GM19328 (cell line): ENCODE measurements around the gene PHYHD1.
"Not testable (repeated sequence)": the region's sequence is repeated elsewhere in the genome, so short reads cannot be mapped to it uniquely, and the experiment has no call there.

Experiments used
- ATAC-seq: cut with Tn5 transposase; IDR thresholded peaks from one replicate; pipeline ENCODE4 v1.9.1; 2021; ENCODE audit warnings: mild to moderate bottlenecking, moderate library complexity; ENCODE audit not compliant: unreplicated experiment

Gene PHYHD1

DNA sequence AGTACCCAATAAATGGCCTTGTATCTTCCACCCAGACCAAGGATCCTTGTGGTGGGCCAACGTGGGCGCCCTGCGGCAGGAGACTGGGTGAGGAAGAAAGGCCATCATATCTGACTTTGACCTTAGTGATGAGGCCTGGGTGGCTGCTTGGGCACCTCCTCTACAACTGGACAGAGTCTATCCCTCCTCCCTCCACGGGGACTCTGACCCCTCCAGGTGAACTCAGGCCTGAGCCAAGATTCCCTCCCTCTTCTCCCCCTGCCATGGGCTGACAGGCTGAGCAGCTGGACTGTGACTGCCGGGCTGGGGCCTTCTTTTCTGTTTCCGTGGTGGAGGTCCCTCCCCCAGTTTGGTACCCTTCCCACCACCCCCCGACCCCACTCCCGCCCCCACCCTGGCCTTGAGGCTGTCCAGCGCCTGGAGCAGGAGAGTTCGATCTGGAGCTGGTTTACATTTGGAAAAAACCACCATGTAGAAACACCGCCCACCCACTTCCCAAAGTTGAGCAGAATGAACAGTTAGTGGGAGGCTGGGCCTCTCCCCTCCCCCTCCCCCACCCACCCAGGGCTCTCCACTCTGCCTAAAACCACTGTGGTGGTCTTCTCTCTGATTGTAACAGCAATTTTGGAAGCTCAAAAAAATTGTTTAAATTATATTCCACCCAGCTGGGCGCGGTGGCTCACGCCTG lies 1.2 kb upstream of the PHYHD1 start:
- ATAC-seq: no peak

DNA sequence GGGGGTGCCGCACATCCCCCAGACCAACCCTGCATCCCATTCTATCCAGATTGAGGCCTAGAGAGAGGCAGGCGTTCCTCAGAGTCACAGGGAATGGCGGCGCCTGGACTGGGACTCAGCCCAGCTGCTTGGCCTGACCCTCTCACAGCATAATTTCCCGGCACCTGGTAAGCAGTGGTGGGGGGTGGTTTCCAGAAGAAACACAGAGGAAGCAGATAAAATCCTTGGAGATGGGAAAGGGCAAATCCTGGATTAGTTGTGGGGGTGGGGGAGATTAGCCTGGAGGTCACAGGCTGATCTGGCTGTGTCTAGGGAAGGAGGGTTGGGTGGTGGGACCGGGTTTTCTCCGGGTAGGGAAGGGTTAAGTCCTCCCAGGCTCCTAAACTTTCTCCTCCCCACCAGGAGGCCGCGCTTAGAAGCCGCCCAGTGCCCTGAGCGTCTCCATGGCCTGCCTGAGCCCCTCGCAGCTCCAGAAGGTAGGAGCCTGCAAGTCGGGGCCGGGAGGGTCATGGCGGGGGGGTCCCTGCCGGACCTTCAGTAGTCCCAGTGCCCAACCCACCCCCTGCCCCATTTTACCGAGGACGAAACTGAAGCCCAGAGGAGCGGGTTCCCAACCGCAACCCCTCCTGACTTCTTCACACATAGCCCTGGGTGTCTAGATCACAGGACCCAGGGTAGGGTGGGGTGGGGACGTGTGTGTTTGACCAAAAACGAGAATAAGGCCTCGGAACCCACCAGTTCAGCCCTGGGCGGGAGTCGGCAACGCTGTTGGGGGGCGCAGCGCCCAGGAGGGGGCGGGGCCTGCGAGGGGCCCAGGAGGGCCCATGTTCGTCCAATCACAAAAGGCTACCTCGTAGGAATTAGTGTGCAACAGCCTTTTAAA lies 1.3 kb downstream of the PHYHD1 start:
- ATAC-seq: no peak

DNA sequence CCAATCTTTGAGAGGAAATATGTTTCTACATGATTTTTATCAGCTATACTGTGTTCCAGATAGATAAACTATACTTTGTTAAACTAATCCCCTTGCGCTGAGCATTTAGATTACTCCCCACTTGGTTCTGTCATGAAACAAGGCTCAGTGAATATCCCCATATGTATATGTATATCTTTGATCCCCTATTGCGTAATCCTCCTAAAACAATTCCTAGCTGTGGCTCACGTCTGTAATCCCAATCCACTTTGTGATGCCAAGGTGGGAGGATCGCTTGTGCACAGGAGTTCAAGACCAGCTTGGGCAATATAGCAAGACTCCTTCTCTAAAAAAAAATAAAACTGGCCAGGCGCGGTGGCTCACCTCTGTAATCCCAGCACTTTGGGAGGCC lies 2.7 kb downstream of the PHYHD1 start:
- no peak for ATAC-seq

DNA sequence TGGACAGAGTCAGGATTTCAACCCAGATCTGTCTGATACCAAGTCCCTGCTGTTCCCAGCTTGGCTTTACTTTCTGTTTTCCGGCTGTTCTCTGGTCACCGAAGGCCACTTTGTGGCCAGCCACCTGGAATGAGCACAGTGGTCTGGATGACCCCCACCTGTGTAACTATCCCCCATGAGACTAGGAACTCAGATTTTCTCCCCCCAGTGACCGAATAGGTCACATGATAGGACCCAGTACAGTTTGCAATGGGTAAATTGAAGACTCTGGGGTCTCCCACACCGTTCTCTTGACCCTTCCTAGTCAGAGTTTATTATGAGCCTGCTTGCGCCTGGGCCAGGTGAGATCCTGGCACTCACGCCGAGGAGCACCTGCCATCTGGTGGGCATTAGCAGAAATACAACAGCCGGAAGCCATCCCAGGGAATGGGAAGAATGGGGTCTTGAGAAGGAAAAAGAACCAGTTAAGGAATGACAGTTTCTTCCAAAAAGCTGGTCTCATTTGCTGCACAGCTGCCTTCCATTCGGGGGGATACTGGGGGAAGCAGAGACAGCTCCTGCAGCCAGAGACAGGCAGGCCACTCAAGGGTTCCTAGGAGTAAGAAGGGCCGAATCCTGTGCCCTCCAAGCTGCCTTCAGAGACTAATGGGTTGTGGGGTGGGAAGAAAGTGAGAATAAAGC lies 7.1 kb downstream of the PHYHD1 start:
- no peak for ATAC-seq

DNA sequence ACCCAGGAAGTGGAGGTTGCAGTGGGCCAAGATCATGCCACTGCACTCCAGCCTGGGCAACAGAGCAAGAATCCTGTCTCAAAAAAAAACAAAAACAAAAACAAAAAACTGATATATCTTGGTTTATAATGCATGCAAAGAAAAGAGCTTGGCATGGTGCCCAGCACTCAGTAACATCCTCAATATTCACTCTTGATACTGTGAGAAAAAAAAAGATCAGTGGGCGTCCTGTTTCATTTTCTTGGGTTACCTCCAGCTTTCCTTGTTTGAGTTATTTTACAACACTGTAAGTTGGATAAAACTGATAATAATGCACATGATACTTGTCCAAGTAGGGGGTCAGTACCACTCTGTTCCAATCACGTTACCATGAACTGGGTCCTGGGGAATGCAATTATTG lies 7.8 kb downstream of the PHYHD1 start:
- ATAC-seq: no peak

DNA sequence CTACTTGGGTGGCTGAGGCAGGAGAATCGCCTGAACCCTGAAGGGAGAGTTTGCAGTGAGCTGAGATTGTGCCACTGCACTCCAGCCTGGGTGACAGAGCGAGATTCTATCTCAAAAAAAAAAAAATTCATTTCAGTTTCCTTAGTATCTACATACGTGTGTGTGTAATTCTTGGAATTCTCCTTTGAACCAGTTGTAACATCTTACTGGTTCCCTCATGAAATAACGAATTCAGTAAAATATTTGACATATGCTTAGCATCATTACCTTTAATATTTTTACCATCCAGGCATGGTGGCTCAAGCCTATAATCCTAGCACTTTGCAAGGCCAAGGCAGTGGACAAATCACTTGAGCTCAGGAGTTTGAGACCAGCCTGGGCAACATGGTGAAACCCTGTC lies 8.8 kb downstream of the PHYHD1 start:
- ATAC-seq: no peak

DNA sequence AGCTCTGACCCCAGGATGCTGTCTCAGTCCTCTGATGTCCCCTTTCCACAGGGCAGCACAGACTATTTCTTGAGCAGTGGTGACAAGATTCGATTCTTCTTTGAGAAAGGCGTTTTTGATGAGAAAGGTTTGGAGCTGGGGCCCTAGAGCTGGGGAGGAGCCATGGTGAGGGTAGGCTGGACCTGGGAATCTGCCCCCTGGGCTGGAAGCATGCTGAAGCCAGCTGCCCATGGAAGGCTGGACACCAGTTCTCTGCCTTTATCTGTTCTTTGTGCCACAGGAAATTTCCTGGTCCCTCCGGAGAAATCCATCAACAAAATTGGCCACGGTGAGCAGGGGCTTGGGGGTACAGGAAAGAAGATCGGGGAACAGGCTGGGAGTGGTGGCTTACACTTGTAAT lies 12.9 kb downstream of the PHYHD1 start:
- no peak for ATAC-seq

DNA sequence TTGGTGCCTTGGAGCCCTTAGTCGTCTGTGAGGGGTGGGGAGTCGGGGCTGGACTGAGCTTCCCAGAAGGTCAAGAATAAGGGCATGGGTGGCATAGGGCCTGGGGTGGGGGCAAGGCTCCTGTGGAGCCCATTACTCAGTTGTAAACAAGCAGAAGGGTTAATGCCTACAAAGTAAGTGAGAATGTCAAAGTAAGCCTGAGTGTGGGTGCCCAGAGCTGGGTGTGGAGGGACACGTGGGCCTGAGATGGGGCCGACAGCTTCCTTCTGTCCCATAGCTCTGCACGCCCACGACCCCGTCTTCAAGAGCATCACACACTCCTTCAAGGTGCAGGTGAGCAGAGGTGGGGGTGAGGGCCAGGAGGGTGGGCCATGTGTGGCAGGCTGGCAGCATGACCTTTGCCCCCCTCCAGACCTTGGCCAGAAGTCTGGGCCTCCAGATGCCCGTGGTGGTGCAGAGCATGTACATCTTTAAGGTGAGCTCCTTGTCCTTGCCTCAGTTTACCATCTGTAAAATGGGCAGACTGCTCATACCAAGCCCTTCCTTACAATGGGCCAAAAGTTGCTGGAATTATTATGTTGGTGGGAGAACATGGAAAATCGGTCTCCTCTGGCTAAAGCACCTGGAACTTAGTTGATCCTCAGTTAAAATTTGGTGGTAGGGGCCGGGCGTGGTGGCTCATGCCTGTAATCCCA lies 15.5 kb downstream of the PHYHD1 start:
- ATAC-seq: no peak

DNA sequence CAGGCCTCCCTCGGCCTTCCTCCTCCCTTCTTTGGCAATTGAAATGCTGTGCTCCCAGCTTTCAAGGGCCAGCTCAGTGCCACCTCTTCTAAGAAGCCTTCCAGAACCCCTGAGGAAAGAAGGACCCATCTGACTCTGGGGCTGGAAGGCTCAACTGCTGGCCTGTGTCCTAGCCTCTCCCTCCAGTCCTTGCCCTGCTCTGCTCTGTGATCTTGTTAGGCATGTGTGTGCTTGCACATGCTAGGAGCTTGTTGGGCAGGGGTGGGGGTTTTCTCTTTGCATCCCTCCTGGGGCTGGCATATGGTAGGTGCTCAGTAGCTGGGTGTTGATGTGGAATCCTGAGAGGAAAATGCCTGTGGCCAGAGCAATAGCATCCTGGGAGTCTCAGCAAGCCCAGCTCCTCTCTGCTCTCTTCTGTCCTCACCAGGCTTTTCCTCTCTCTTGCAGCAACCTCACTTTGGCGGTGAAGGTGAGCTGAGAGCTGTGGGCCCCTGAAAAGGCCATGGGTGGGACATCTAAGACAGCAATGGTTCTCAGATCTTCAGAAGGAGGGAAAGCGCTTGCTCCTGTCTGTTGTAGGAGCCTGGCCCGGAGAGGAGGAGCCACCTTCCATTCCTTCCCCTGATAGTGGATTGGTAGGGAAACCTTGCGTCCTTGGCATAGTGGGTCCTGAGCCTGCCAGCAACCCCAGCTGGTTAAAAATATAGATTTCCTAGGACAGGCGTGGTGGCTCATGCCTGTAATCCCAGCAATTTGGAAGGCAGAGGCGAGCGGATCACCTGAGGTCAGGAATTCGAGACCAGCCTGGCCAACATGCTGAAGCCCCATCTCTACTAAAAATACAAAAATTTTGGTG lies 16.8 kb downstream of the PHYHD1 start:
- ATAC-seq: no peak

DNA sequence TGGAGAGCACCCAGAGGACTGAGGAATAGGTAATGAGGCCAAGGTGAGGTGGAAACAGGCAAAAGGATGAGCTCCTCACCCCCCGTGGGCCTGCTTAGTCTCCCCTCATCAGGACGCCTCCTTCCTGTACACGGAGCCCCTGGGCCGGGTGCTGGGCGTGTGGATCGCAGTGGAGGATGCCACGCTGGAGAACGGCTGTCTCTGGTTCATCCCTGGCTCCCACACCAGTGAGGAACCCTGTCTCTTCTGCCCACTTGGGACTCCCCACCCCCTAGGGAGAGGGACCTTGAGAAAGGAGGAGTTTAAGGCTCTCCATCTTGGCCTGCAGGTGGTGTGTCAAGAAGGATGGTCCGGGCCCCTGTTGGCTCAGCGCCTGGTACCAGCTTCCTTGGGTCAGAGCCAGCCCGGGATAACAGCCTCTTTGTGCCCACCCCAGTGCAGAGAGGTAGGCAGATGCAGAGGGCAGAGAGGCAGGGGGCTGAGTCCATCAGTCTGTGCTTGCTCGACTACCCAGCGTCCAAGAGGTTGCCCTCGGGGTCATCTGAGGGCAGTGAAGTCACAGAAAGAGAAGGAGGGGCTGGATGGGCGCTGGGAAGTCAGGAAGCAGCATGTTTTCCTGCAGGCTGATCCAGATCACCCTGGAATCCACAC lies 19.6 kb downstream of the PHYHD1 start:
- no peak for ATAC-seq

DNA sequence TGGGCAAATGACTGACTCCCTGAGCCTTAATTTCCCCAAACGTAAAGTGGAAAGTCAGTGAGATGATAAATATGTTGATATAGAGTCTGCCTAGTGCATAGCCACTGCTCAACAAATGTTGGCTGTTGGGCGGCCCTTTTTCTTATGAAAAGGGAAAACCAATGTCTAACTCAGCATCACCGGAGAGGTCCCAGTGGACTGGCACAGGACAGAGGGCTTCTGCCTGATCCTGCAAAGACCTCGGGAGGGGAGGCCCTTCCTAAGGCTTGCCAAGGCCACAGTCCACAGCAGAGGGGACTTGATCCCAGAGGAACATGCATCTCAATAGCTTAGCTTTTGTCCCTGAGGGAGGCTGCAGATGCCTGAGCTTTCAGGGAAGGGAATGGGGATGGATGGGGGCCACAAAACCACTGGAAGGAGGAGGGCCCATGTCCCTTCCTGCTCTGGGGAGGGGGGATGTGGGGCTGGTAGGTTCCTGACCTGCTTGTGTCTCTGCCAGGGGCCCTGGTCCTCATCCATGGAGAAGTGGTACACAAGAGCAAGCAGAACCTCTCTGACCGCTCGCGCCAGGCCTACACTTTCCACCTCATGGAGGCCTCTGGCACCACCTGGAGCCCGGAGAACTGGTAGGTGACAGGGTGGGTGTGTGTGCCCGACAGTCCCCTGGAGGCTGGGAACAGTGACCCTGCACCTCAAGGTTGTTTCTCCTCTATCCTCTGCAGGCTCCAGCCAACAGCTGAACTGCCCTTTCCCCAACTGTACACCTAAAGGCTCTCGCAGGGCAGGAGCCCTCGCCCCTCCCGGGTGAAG lies 20.4 kb downstream of the PHYHD1 start:
- ATAC-seq: no peak

DNA sequence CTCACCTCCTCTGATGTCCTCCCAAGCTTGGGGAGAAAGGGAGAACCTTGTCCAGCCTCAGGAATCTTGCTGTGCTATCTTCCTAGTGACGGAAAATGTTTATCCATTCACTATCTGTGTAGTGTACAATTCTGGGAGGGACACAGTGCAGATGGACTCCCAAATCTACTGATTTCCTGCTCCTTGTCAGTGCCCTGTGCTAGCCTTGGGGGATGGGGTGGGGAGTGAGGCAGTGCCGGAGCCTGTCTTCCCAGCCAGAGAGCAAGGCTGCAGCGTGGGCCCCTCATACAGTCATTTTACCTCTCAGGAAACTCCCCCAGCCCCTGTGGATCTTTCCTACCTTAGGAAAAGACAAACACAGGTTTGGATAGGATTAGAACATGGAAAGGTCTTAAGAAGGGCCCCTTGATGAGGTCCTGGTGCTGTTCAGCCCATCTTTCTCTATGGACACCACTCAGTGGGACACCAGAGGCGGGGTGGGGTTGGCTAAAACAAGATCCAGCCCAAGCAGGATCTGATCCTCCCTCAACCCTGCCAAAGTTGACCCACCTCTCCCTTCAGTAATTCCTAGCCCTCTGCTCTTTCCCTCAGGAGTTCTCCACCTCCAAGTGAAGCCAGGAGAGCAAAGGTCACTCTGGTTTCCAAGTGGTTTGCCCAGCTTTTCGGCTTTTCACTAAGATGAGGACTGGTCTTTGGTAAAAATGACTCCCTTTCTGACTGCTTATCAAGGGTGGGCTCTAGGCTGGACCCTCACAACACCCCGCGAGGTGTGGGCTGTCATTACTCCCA lies 23.2 kb downstream of the PHYHD1 start:
- ATAC-seq: no peak

DNA sequence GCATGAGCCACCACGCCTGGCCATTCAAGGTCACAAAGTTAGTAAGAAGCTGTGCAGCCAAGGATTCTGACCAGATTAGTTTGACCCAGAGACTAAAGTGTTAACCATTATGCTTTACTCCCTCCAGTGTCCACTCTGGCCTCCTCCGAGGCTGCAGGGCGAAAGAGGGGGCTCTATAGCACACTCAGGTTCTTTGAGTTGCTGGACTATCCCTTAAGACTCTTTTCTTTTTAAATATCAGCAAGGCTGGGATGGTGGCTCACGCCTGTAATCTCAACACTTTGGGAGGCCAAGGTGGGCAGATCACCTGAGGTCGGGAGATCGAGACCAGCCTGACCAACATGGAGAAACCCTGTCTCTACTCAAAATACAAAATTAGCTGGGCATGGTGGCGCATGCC lies 24.2 kb downstream of the PHYHD1 start:
- not testable (repeated sequence) for ATAC-seq

DNA sequence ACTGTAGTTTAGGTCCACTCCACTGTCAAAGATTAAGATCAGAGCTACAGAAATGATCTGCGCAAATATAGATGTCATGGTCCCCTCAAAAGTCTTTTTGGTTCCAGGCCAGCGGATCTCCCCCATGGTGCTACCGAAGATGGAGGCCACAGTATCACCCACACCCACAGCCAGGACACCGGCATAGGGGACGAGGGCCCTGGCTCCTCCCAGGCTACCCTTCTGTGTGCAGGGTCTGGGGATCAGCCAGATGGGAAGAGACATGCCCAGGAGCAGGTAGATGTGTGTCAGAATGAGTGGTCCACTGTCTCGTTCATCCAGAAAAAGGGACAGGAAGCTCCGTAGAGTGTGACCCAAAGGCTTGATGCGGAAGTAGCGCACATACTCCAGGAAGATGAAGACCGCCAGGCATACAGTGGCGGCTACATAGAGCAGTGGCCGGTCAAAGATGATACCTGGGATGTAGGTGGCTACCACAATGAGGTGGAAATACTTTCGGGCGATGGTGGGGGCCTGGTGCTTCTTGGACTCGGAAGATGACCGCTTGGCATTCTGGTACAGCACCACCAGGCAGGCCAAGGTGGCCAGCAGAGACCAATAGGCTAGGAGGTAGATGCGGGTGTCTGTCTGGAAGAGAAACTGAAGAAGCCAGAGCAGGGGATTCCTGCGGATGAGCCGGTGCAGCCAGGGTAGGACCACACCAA lies 25.2 kb downstream of the PHYHD1 start:
- ATAC-seq: no peak

DNA sequence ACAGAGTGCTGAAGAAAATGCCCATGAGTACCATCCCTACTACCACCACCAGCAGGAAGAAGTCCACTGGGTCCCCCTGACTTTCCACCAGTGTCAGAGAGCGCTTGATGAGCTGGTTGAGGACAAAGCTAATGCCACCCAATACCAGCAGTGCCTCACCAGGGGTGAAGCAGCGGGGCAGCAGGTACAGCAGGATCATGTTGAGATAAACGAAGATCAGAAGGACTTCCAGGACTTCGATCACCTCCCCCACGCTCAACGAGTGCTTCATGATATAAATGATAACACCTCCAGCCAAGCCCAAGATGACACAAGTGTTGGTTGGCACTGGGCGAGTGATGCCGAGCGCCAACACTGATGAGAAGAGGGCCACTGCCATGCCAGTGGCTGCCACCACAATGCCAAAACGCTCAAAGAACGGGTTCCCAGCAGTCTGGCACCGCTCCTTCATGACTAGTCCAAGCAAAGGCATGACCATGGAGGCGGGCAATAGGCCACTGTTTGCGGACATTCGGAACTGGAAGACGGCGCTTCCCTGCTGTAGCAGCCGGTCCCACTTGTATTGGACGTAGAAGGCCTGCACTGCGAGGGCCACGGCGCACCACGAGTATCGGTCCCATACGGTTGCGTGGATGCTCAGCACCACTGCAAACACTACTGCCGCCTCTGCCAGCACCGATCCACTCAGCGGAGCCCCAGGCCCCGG lies 25.9 kb downstream of the PHYHD1 start:
- ATAC-seq: peak; percentile 5

DNA sequence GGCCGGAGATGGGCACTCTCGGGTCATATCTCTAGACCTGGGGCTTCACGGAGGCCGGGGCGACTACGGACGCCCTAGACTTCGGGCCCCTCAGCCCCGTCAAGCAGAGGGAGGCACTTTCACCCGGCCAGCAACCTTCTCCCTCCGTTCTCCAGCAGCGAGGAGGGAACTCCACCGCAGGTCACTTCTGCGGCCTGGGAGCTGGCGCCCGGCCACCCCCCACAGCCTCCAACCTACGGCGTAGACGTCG lies 26.4 kb downstream of the PHYHD1 start:
- ATAC-seq: no peak
